Epidermal melanocyte (primary cell): Measurements from ENCODE around the gene FNDC3B.
A peak's percentile ranks its signal among the peaks of the same experiment; 100 is the strongest.

Experiments
- DNase-seq: peaks from one replicate; pipeline ENCODE4 v3.0.0; 2011; ENCODE audit warnings: low spot score; ENCODE audit not compliant: insufficient read length

Gene FNDC3B

GRCh38 chr3:172326993-172327392 lies 287.6 kb downstream of the FNDC3B start:
- DNase-seq, result no peak

GRCh38 chr3:172328282-172328681 lies 288.9 kb downstream of the FNDC3B start:
- no peak for DNase-seq

GRCh38 chr3:172329070-172329469 lies 289.7 kb downstream of the FNDC3B start:
- DNase-seq, result no peak

GRCh38 chr3:172330413-172330812 lies 291.0 kb downstream of the FNDC3B start:
- DNase-seq, result no peak

- peak; percentile 64 for DNase-seq
Measured at GRCh38 chr3:172332256-172333041, 293.1 kb downstream of the FNDC3B start.

GRCh38 chr3:172333042-172333377 lies 293.6 kb downstream of the FNDC3B start:
- DNase-seq, result no peak

GRCh38 chr3:172333692-172334457 lies 294.5 kb downstream of the FNDC3B start:
- DNase-seq, result no peak

GRCh38 chr3:172334671-172335207 lies 295.4 kb downstream of the FNDC3B start:
- DNase-seq, result no peak

- no peak for DNase-seq
Measured at GRCh38 chr3:172339892-172340291, 300.5 kb downstream of the FNDC3B start.

GRCh38 chr3:172340583-172340982 lies 301.2 kb downstream of the FNDC3B start:
- DNase-seq, result no peak

- no peak for DNase-seq
Measured at GRCh38 chr3:172341482-172342059, 302.2 kb downstream of the FNDC3B start.

- no peak for DNase-seq
Measured at GRCh38 chr3:172342097-172342659, 302.8 kb downstream of the FNDC3B start.

GRCh38 chr3:172343117-172343516 lies 303.7 kb downstream of the FNDC3B start:
- no peak for DNase-seq

GRCh38 chr3:172343979-172344378 lies 304.6 kb downstream of the FNDC3B start:
- no peak for DNase-seq

GRCh38 chr3:172346161-172346560 lies 306.8 kb downstream of the FNDC3B start:
- DNase-seq, result no peak

- no peak for DNase-seq
Measured at GRCh38 chr3:172347895-172348679, 308.7 kb downstream of the FNDC3B start.

- no peak for DNase-seq
Measured at GRCh38 chr3:172351895-172352466, 312.6 kb downstream of the FNDC3B start.

GRCh38 chr3:172352786-172353185 lies 313.4 kb downstream of the FNDC3B start:
- DNase-seq, result no peak

GRCh38 chr3:172354931-172355499 lies 315.6 kb downstream of the FNDC3B start:
- no peak for DNase-seq

- DNase-seq, result no peak
Measured at GRCh38 chr3:172355836-172356235, 316.5 kb downstream of the FNDC3B start.
